Peyer's patch (tissue), 4 donors: ENCODE results near the gene BRPF1. TPM values are rescaled to one million over a fixed set of nuclear protein-coding genes. Genes with fewer than 3 reads are reported as not detected.

Experiments
- DNase-seq, 3 donors: peaks; one replicate each; pipeline ENCODE4 v3.0.0-alpha.2; 2017 to 2019
- H3K27ac ChIP-seq, 4 donors: fragments of 200-600 bp; sonication (generic); one replicate each; pipeline ENCODE4 v1.5.1; 2016 to 2019
- H3K27me3 ChIP-seq, 2 donors: fragments of 200-600 bp; sonication (generic); one replicate each; pipeline ENCODE4 v1.5.1; 2019
- H3K36me3 ChIP-seq, 3 donors: fragments of 200-600 bp; sonication (generic); one replicate each; pipeline ENCODE4 v1.5.1; 2016 to 2019
- H3K4me1 ChIP-seq, 4 donors: fragments of 200-600 bp; sonication (generic); one replicate each; pipeline ENCODE4 v1.5.1; 2016 to 2019
- H3K4me3 ChIP-seq, 4 donors: fragments of 200-600 bp; sonication (generic); 1 replicate in 3 of 4; 2 replicates in 1 of 4; pipeline ENCODE4 v1.5.1; 2016 to 2019; ENCODE audit warnings: mild to moderate bottlenecking in 1 of 4
- H3K9me3 ChIP-seq, 4 donors: fragments of 200-600 bp; sonication (generic); one replicate each; pipeline ENCODE4 v1.5.1; 2016 to 2019; ENCODE audit warnings: mild to moderate bottlenecking in 1 of 4
- POLR2A ChIP-seq, 2 donors: fragments of 450-650 bp; IDR thresholded peaks; one replicate each; pipeline ENCODE4 v1.5.1; 2017; ENCODE audit warnings: antibody characterized with exemption in 2 of 2, mild to moderate bottlenecking in 2 of 2, moderate library complexity in 2 of 2
- total RNA-seq, 4 donors: library from RNA; depleted of rRNA; stranded (reverse); fragments of >200 nt; gene quantifications; one replicate each; pipeline ENCODE4 v1.1.0, GENCODE V29; 2016
- TF ChIP-seq, protein P1 (sequence below), 6 experiments: fragments of 450-650 bp in 4 of 6; fragments of 200-600 bp in 2 of 6; sonication (generic) in 1 of 6; IDR thresholded peaks; one replicate each; pipeline ENCODE4 v1.5.1; 2017 to 2019; ENCODE audit warnings: antibody characterized with exemption in 6 of 6, mild to moderate bottlenecking in 3 of 6, moderate library complexity in 1 of 6

BRPF1 gene
- total RNA-seq, 4 donors from 2014 or later: 16.8 to 43.7 (median 25.6) TPM

DNA sequence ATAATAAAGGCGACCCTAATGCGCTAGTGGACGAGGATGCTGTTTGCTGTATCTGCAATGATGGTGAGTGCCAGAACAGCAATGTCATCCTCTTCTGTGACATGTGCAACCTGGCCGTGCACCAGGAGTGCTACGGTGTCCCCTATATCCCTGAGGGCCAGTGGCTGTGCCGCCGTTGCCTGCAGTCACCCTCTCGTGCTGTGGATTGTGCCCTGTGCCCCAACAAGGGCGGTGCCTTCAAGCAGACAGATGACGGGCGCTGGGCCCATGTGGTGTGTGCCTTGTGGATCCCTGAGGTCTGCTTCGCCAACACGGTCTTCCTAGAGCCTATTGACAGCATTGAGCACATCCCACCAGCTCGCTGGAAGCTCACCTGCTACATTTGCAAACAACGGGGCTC lies 7.6 kb downstream of the BRPF1 start:
- no peak overlapping the region for H3K27ac ChIP-seq
- no peak overlapping the region for H3K4me3 ChIP-seq
- TF ChIP-seq, protein P1, sequence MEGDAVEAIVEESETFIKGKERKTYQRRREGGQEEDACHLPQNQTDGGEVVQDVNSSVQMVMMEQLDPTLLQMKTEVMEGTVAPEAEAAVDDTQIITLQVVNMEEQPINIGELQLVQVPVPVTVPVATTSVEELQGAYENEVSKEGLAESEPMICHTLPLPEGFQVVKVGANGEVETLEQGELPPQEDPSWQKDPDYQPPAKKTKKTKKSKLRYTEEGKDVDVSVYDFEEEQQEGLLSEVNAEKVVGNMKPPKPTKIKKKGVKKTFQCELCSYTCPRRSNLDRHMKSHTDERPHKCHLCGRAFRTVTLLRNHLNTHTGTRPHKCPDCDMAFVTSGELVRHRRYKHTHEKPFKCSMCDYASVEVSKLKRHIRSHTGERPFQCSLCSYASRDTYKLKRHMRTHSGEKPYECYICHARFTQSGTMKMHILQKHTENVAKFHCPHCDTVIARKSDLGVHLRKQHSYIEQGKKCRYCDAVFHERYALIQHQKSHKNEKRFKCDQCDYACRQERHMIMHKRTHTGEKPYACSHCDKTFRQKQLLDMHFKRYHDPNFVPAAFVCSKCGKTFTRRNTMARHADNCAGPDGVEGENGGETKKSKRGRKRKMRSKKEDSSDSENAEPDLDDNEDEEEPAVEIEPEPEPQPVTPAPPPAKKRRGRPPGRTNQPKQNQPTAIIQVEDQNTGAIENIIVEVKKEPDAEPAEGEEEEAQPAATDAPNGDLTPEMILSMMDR (IDR thresholded peaks at IDR 0.05): no peak
- no peaks in the 10 kb centered on the region for H3K4me1 ChIP-seq
- DNase-seq: no peak
- no peaks in the 10 kb centered on the region for H3K9me3 ChIP-seq
- peaks cover 0 to 100% (median 6%) of the 10 kb centered on the region in 3 donors for H3K36me3 ChIP-seq
- H3K27me3 ChIP-seq: no peaks in the 10 kb centered on the region

DNA sequence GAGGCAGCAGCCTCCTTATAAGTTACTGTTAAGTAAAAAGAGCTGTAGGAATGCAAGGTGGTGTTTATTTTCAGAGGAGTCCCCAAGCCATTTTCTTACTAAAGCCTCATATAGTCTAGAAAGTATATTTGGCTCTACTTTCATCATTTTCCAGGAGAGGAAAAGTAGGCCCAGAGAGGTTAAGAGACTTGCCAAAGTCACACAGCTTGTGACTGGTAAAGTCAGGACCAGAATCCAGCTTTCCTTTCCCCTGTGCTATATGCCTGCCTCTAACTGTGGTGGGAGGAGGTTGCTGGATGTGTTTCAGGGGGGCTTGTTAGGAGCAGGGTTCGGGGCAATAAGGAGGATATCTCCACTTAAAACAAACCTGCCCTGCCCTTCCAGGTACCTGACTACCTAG lies 11.0 kb downstream of the BRPF1 start:
- no peak overlapping the region for H3K27ac ChIP-seq
- no peak for TF ChIP-seq POLR2A (IDR thresholded peaks at IDR 0.05)
- TF ChIP-seq, protein P1 (IDR thresholded peaks at IDR 0.05): no peak
- peaks cover 0 to 100% (median 8%) of the 10 kb centered on the region in 3 donors for H3K36me3 ChIP-seq
- DNase-seq: no peak
- H3K27me3 ChIP-seq: no peaks in the 10 kb centered on the region
- H3K4me1 ChIP-seq: no peaks in the 10 kb centered on the region
- no peak overlapping the region for H3K4me3 ChIP-seq
- H3K9me3 ChIP-seq: no peaks in the 10 kb centered on the region

DNA sequence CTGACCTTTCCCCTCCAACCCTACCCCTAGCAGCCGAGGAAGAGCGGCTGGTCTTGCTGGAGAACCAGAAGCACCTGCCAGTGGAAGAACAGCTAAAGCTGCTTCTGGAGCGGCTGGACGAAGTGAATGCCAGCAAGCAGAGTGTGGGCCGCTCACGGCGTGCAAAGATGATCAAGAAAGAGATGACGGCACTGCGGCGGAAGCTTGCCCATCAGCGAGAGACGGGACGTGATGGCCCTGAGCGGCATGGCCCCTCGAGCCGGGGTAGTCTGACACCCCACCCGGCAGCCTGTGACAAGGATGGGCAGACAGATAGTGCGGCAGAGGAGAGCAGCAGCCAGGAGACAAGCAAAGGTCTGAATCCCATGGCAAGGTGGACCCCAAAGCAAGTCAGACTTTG lies 12.0 kb downstream of the BRPF1 start:
- Histone ChIP-seq H3K4me3 (no peak overlapping the region), H3K9me3 (no peaks in the 10 kb centered on the region), H3K36me3 (peaks cover 0 to 99% (median 8%) of the 10 kb centered on the region in 3 donors), H3K4me1 (no peaks in the 10 kb centered on the region), H3K27ac (no peak overlapping the region), H3K27me3 (no peaks in the 10 kb centered on the region)
- no peak for TF ChIP-seq POLR2A (IDR thresholded peaks at IDR 0.05)
- TF ChIP-seq, protein P1 (IDR thresholded peaks at IDR 0.05): no peak
- no peak for DNase-seq

DNA sequence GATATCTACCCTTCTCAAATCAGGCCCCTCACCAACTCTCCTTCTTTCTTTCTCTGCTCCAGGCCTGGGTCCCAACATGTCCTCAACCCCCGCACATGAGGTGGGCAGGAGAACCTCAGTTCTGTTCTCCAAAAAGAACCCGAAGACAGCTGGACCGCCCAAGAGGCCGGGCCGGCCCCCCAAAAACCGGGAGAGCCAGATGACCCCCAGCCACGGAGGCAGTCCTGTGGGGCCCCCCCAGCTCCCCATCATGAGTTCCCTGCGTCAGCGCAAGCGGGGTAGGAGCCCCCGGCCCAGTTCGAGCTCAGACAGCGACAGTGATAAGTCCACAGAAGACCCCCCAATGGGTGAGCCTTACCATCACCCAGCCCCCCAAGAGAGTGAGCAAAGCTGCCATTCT lies 12.6 kb downstream of the BRPF1 start:
- peaks cover 0 to 5% (median 2%) of the 10 kb centered on the region in 4 donors for H3K4me1 ChIP-seq
- H3K27ac ChIP-seq: no peak overlapping the region
- no peaks in the 10 kb centered on the region for H3K27me3 ChIP-seq
- no peak overlapping the region for H3K4me3 ChIP-seq
- DNase-seq: no peak
- no peaks in the 10 kb centered on the region for H3K9me3 ChIP-seq
- peaks cover 0 to 93% (median 8%) of the 10 kb centered on the region in 3 donors for H3K36me3 ChIP-seq
- no peak for TF ChIP-seq POLR2A (IDR thresholded peaks at IDR 0.05)
- TF ChIP-seq, protein P1 (IDR thresholded peaks at IDR 0.05): no peak

DNA sequence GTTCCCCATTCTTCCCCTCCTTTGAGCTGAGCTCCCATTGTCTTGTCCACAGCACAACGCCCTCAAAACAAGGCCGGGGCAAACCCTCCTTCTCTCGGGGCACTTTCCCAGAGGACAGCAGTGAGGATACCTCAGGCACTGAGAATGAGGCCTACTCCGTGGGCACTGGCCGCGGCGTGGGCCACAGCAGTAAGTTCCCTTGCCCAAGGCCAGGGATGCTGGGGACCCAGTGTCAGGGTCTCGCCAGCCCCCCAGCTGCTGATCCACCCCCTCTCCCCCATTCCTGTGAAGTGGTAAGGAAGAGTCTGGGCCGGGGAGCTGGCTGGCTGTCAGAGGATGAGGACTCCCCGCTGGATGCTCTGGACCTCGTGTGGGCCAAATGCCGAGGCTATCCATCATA lies 14.0 kb downstream of the BRPF1 start:
- no peak overlapping the region for H3K4me3 ChIP-seq
- H3K4me1 ChIP-seq: peaks cover 3 to 6% (median 4%) of the 10 kb centered on the region in 4 donors
- DNase-seq: no peak
- peaks cover 0 to 79% (median 7%) of the 10 kb centered on the region in 3 donors for H3K36me3 ChIP-seq
- no peaks in the 10 kb centered on the region for H3K27me3 ChIP-seq
- H3K9me3 ChIP-seq: no peaks in the 10 kb centered on the region
- TF ChIP-seq POLR2A (IDR thresholded peaks at IDR 0.05): no peak
- TF ChIP-seq, protein P1 (IDR thresholded peaks at IDR 0.05): no peak
- H3K27ac ChIP-seq: no peak overlapping the region

DNA sequence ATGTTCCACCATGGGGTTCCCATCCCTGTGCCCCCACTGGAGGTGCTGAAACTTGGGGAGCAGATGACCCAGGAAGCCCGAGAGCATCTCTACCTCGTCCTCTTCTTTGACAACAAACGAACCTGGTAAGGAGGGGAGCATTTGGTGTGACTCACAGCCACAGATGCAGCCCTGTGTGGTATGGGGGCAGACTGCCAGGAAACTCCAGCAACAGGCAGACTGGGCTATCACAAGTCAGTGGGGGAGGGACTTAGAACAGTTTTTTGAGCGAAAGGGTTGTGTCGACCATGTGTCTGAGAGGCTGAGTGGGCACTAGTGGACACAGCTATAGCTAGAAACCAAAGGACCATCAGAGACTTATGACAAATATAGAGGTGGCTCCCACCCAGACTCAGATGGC lies 14.8 kb downstream of the BRPF1 start:
- no peak overlapping the region for H3K27ac ChIP-seq
- peaks cover 0 to 71% (median 3%) of the 10 kb centered on the region in 3 donors for H3K36me3 ChIP-seq
- TF ChIP-seq, protein P1 (IDR thresholded peaks at IDR 0.05): no peak
- no peak for TF ChIP-seq POLR2A (IDR thresholded peaks at IDR 0.05)
- no peak overlapping the region for H3K4me3 ChIP-seq
- no peaks in the 10 kb centered on the region for H3K9me3 ChIP-seq
- no peaks in the 10 kb centered on the region for H3K27me3 ChIP-seq
- H3K4me1 ChIP-seq: peaks cover 3 to 12% (median 10%) of the 10 kb centered on the region in 4 donors
- no peak for DNase-seq
